Spleen (tissue), 11 donors: Measurements from ENCODE around the gene CCDC92B. TPM values are rescaled to one million over a fixed set of nuclear protein-coding genes. Genes with fewer than 3 reads are reported as not detected.

Source experiments
- DNase-seq: peaks from one replicate; pipeline ENCODE4 v3.0.0-alpha.2; 2020
- H3K27ac ChIP-seq, 8 donors: fragments of 200-600 bp; sonication (generic) in 7 of 8; 1 replicate in 4 of 8; 2 replicates in 4 of 8; pipeline versions ENCODE4 v1.5.0 to v1.8.0; 2016 to 2021; ENCODE audit warnings: inconsistent platforms in 4 of 8, mild to moderate bottlenecking in 4 of 8, moderate library complexity in 1 of 8
- H3K27me3 ChIP-seq, 7 donors: fragments of 200-600 bp; sonication (generic) in 6 of 7; replicated peaks in 1 of 7; 1 replicate in 4 of 7; 2 replicates in 3 of 7; pipeline versions ENCODE4 v1.5.0 to v1.8.0; 2016 to 2021; ENCODE audit warnings: inconsistent platforms in 3 of 7, mild to moderate bottlenecking in 1 of 7
- H3K36me3 ChIP-seq, 6 donors: fragments of 200-600 bp; sonication (generic) in 5 of 6; 1 replicate in 4 of 6; 2 replicates in 2 of 6; pipeline versions ENCODE4 v1.5.0 to v1.8.0; 2016 to 2021; ENCODE audit warnings: inconsistent platforms in 2 of 6
- H3K4me1 ChIP-seq, 6 donors: fragments of 200-600 bp; sonication (generic) in 5 of 6; 1 replicate in 3 of 6; 2 replicates in 3 of 6; pipeline versions ENCODE4 v1.5.0 to v1.8.0; 2016 to 2021; ENCODE audit warnings: inconsistent platforms in 3 of 6
- H3K4me3 ChIP-seq, 8 donors: fragments of 200-600 bp; sonication (generic) in 7 of 8; 1 replicate in 4 of 8; 2 replicates in 4 of 8; pipeline versions ENCODE4 v1.5.0 to v1.8.0; 2016 to 2021; ENCODE audit warnings: inconsistent platforms in 4 of 8, mild to moderate bottlenecking in 4 of 8, moderate library complexity in 2 of 8
- H3K9me3 ChIP-seq, 8 donors: fragments of 200-600 bp; sonication (generic) in 7 of 8; 1 replicate in 4 of 8; 2 replicates in 4 of 8; pipeline versions ENCODE4 v1.5.0 to v1.8.0; 2016 to 2021; ENCODE audit warnings: inconsistent platforms in 4 of 8
- POLR2A ChIP-seq, 3 donors: fragments of 450-650 bp; IDR thresholded peaks; one replicate each; pipeline ENCODE4 v1.5.1; 2017; ENCODE audit warnings: antibody characterized with exemption in 3 of 3, mild to moderate bottlenecking in 1 of 3
- POLR2AphosphoS5 ChIP-seq, 3 donors: sonication (generic); formaldehyde crosslinking; IDR thresholded peaks; one replicate each; pipeline ENCODE4 v1.5.1; 2017; ENCODE audit warnings: antibody characterized with exemption in 3 of 3
- WGBS, 5 donors: extraction: QIAGEN DNeasy Blood & Tissue Kit in 3 of 5; methylation state at CpG; one replicate each; pipeline versions ENCODE4 v1.1.5 to v1.1.7; 2013 to 2018; 5-methylcytosine and 5-hydroxymethylcytosine counted together
- intact Hi-C: fragments of 100-400 bp; cut with DNase I; formaldehyde crosslinking; loops from one replicate; pipeline ENCODE4 v1.15.0; 2023; ENCODE audit warnings: low total_unique reads
- polyA plus RNA-seq, 3 donors: library from polyadenylated mRNA; stranded (reverse); fragments of 200-250 nt; gene quantifications; one replicate each; pipeline ENCODE4 v1.2.1, GENCODE V29; 2013
- total RNA-seq, 7 donors: library from RNA; depleted of rRNA in 3 of 7; stranded (reverse); fragments of >200 nt in 3 of 7; fragmentation: NEBNext Ultra II Directional in 4 of 7; extraction: Animal tissue kit (Norgen Biotek cat#: 25700) in 4 of 7; gene quantifications; one replicate each; pipeline versions ENCODE4 v1.1.0 to v1.2.1, GENCODE V29; 2016 to 2021
- TF ChIP-seq, protein P1 (sequence below), 11 experiments: fragments of 200-600 bp in 7 of 11; fragments of 450-650 bp in 4 of 11; sonication (generic) in 4 of 11; IDR thresholded peaks in 8 of 11; conservative IDR thresholded peaks in 3 of 11; 1 replicate in 7 of 11; 2 replicates in 4 of 11; pipeline versions ENCODE4 v1.4.0 to v1.8.0; 2016 to 2021; ENCODE audit warnings: antibody characterized with exemption in 11 of 11, inconsistent platforms in 4 of 11, mild to moderate bottlenecking in 1 of 11
- donor health status: healthy with polysubstance abuse.
- donor health status: DM: no; HTN: no; CAD: no; lungs with moderate emphysema.
- donor health status: DM: no; HTN: no; CAD: no.
- donor health status: Bipolar disorder and iron deficiency.
- donor health status: healthy.
- donor health status: DM: no; HTN: no; CAD: no.
- donor health status: DM: yes; HTN: yes; CAD: no.

The CCDC92B gene
- total and polyA plus RNA-seq, 10 donors = 0.03 to 0.26 (median 0.20) TPM; not detected in 3

GRCh38 chr17:2705263-2705662 lies 44.2 kb downstream of the CCDC92B start:
- H3K27ac ChIP-seq = no peak overlapping the region
- TF ChIP-seq, protein P1, sequence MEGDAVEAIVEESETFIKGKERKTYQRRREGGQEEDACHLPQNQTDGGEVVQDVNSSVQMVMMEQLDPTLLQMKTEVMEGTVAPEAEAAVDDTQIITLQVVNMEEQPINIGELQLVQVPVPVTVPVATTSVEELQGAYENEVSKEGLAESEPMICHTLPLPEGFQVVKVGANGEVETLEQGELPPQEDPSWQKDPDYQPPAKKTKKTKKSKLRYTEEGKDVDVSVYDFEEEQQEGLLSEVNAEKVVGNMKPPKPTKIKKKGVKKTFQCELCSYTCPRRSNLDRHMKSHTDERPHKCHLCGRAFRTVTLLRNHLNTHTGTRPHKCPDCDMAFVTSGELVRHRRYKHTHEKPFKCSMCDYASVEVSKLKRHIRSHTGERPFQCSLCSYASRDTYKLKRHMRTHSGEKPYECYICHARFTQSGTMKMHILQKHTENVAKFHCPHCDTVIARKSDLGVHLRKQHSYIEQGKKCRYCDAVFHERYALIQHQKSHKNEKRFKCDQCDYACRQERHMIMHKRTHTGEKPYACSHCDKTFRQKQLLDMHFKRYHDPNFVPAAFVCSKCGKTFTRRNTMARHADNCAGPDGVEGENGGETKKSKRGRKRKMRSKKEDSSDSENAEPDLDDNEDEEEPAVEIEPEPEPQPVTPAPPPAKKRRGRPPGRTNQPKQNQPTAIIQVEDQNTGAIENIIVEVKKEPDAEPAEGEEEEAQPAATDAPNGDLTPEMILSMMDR (IDR thresholded peaks at IDR 0.05 in 8 of 11, conservative IDR thresholded peaks at IDR 0.05 in 3 of 11) = no peak
- TF ChIP-seq POLR2A (IDR thresholded peaks at IDR 0.05) (no peak), POLR2AphosphoS5 (IDR thresholded peaks at IDR 0.05) (no peak)
- 80 to 90% (median 85%) methylated on average over 7 of the region's 7 CpGs for WGBS, 5 donors
- no peaks in the 10 kb centered on the region for H3K27me3 ChIP-seq
- peak; percentile 57 for DNase-seq
- H3K4me3 ChIP-seq = no peak overlapping the region
- peaks cover 25 to 53% (median 33%) of the 10 kb centered on the region in 6 donors for H3K4me1 ChIP-seq
- H3K9me3 ChIP-seq = no peaks in the 10 kb centered on the region
- peaks cover 0 to 47% (median 42%) of the 10 kb centered on the region in 6 donors for H3K36me3 ChIP-seq
- intact Hi-C loops = no loop called here

- no peaks in the 10 kb centered on the region for H3K27me3 ChIP-seq
- H3K4me3 ChIP-seq = no peak overlapping the region
- peak; percentile 47 for DNase-seq
- H3K4me1 ChIP-seq = peaks cover 21 to 49% (median 29%) of the 10 kb centered on the region in 6 donors
- no peak for TF ChIP-seq POLR2AphosphoS5 (IDR thresholded peaks at IDR 0.05)
- peaks cover 0 to 51% (median 46%) of the 10 kb centered on the region in 6 donors for H3K36me3 ChIP-seq
- H3K27ac ChIP-seq = no peak overlapping the region
- 71 to 89% (median 82%) methylated on average over 4 of the region's 4 CpGs for WGBS, 5 donors
- no peaks in the 10 kb centered on the region for H3K9me3 ChIP-seq
- intact Hi-C loops = no loop called here
Measured at GRCh38 chr17:2704890-2705248, 44.6 kb downstream of the CCDC92B start.

GRCh38 chr17:2704031-2704889 lies 45.2 kb downstream of the CCDC92B start:
- peaks cover 0 to 57% (median 47%) of the 10 kb centered on the region in 6 donors for H3K36me3 ChIP-seq
- peak; percentile 67 for DNase-seq
- WGBS, 5 donors = 86 to 93% (median 91%) methylated on average over 22 to 38 of the region's 38 CpGs
- no peaks in the 10 kb centered on the region for H3K27me3 ChIP-seq
- H3K4me3 ChIP-seq = no peak overlapping the region
- no peaks in the 10 kb centered on the region for H3K9me3 ChIP-seq
- H3K4me1 ChIP-seq = peaks cover 15 to 43% (median 23%) of the 10 kb centered on the region in 6 donors
- no peak overlapping the region for H3K27ac ChIP-seq
- intact Hi-C loops = no loop called here
- no peak for TF ChIP-seq POLR2A (IDR thresholded peaks at IDR 0.05)
- TF ChIP-seq, protein P1 (IDR thresholded peaks at IDR 0.05 in 8 of 11, conservative IDR thresholded peaks at IDR 0.05 in 3 of 11) = no peak
- TF ChIP-seq POLR2AphosphoS5 (IDR thresholded peaks at IDR 0.05) = no peak

- Histone ChIP-seq H3K27me3 (no peaks in the 10 kb centered on the region), H3K27ac (no peak overlapping the region), H3K9me3 (no peaks in the 10 kb centered on the region), H3K4me3 (no peak overlapping the region), H3K4me1 (peaks cover 8 to 36% (median 16%) of the 10 kb centered on the region in 6 donors), H3K36me3 (peaks cover 0 to 63% (median 51%) of the 10 kb centered on the region in 6 donors)
- 93 to 99% (median 94%) methylated on average over 6 to 16 of the region's 16 CpGs for WGBS, 5 donors
- no peak for DNase-seq
- intact Hi-C loops = no loop called here
- TF ChIP-seq POLR2AphosphoS5 (IDR thresholded peaks at IDR 0.05) = no peak
- TF ChIP-seq, protein P1 (IDR thresholded peaks at IDR 0.05 in 8 of 11, conservative IDR thresholded peaks at IDR 0.05 in 3 of 11) = no peak
- no peak for TF ChIP-seq POLR2A (IDR thresholded peaks at IDR 0.05)
Measured at GRCh38 chr17:2703606-2704005, 45.8 kb downstream of the CCDC92B start.
